ENCODE measurements around the gene PMFBP1. TPM values are rescaled to one million over a fixed set of nuclear protein-coding genes. Genes with fewer than 3 reads are reported as not detected.

PMFBP1 gene
- total and polyA plus RNA-seq, 4 donors: 2.2 to 5.6 (median 3.0) TPM

- WGBS (ENCODE audit: insufficient coverage): no CpG with 5 or more reads among the region's 2 CpGs
- no peaks in the 10 kb centered on the region for H3K27me3 ChIP-seq (ENCODE audit: control insufficient read depth, insufficient read depth, low read length)
Measured at GRCh38 chr16:72139908-72140307, 32.0 kb downstream of the PMFBP1 start.

GRCh38 chr16:72138064-72138572, 33.8 kb downstream of the PMFBP1 start:
- H3K36me3 ChIP-seq (ENCODE audit: control insufficient read depth, insufficient read depth, low read length): no peaks in the 10 kb centered on the region
- no peaks in the 10 kb centered on the region for H3K27me3 ChIP-seq (ENCODE audit: control insufficient read depth, insufficient read depth, low read length)
- no peak overlapping the region for H3K4me3 ChIP-seq (ENCODE audit: low read depth, low read length)
- no peaks in the 10 kb centered on the region for H3K4me1 ChIP-seq (ENCODE audit: control insufficient read depth, insufficient read depth, low read length)
- DNase-seq (ENCODE audit: low read depth in 4 of 6, low spot score in 6 of 6): no peak
- no peaks in the 10 kb centered on the region for H3K9me3 ChIP-seq (ENCODE audit: control insufficient read depth, insufficient read depth, low read length)
- WGBS (ENCODE audit: insufficient coverage): 94% methylated on average over 4 of the region's 4 CpGs
- no peak overlapping the region for H3K27ac ChIP-seq (ENCODE audit: low read depth, low read length)

More at GRCh38 chr16:72139908-72140307, 32.0 kb downstream of the PMFBP1 start:
- H3K4me1 ChIP-seq (ENCODE audit: control insufficient read depth, insufficient read depth, low read length): no peaks in the 10 kb centered on the region
- no peaks in the 10 kb centered on the region for H3K9me3 ChIP-seq (ENCODE audit: control insufficient read depth, insufficient read depth, low read length)
- DNase-seq (ENCODE audit: low read depth in 4 of 6, low spot score in 6 of 6): no peak
- H3K4me3 ChIP-seq (ENCODE audit: low read depth, low read length): no peak overlapping the region
- H3K27ac ChIP-seq (ENCODE audit: low read depth, low read length): no peak overlapping the region
- no peaks in the 10 kb centered on the region for H3K36me3 ChIP-seq (ENCODE audit: control insufficient read depth, insufficient read depth, low read length)

- H3K27ac ChIP-seq (ENCODE audit: low read depth, low read length): no peak overlapping the region
- H3K27me3 ChIP-seq (ENCODE audit: control insufficient read depth, insufficient read depth, low read length): no peaks in the 10 kb centered on the region
- DNase-seq (ENCODE audit: low read depth in 4 of 6, low spot score in 6 of 6): no peak
- H3K36me3 ChIP-seq (ENCODE audit: control insufficient read depth, insufficient read depth, low read length): no peaks in the 10 kb centered on the region
- no peaks in the 10 kb centered on the region for H3K9me3 ChIP-seq (ENCODE audit: control insufficient read depth, insufficient read depth, low read length)
- no peaks in the 10 kb centered on the region for H3K4me1 ChIP-seq (ENCODE audit: control insufficient read depth, insufficient read depth, low read length)
- no peak overlapping the region for H3K4me3 ChIP-seq (ENCODE audit: low read depth, low read length)
- 80% methylated on average over 15 of the region's 15 CpGs for WGBS (ENCODE audit: insufficient coverage)
Measured at GRCh38 chr16:72137380-72138063, 34.4 kb downstream of the PMFBP1 start.

- no peaks in the 10 kb centered on the region for H3K9me3 ChIP-seq (ENCODE audit: control insufficient read depth, insufficient read depth, low read length)
- H3K4me3 ChIP-seq (ENCODE audit: low read depth, low read length): no peak overlapping the region
- H3K36me3 ChIP-seq (ENCODE audit: control insufficient read depth, insufficient read depth, low read length): no peaks in the 10 kb centered on the region
- H3K27ac ChIP-seq (ENCODE audit: low read depth, low read length): no peak overlapping the region
- DNase-seq (ENCODE audit: low read depth in 4 of 6, low spot score in 6 of 6): no peak
- 100% methylated on average over 1 of the region's 2 CpGs for WGBS (ENCODE audit: insufficient coverage)
- H3K27me3 ChIP-seq (ENCODE audit: control insufficient read depth, insufficient read depth, low read length): no peaks in the 10 kb centered on the region
- no peaks in the 10 kb centered on the region for H3K4me1 ChIP-seq (ENCODE audit: control insufficient read depth, insufficient read depth, low read length)
Measured at GRCh38 chr16:72134507-72134906, 37.4 kb downstream of the PMFBP1 start.

- Histone ChIP-seq H3K27ac (ENCODE audit: low read depth, low read length) (no peak overlapping the region), H3K9me3 (ENCODE audit: control insufficient read depth, insufficient read depth, low read length) (peaks cover 1% of the 10 kb centered on the region), H3K4me3 (ENCODE audit: low read depth, low read length) (no peak overlapping the region), H3K27me3 (ENCODE audit: control insufficient read depth, insufficient read depth, low read length) (no peaks in the 10 kb centered on the region), H3K36me3 (ENCODE audit: control insufficient read depth, insufficient read depth, low read length) (no peaks in the 10 kb centered on the region), H3K4me1 (ENCODE audit: control insufficient read depth, insufficient read depth, low read length) (no peaks in the 10 kb centered on the region)
- DNase-seq (ENCODE audit: low read depth in 4 of 6, low spot score in 6 of 6): no peak
- 97% methylated on average over 2 of the region's 3 CpGs for WGBS (ENCODE audit: insufficient coverage)
Measured at GRCh38 chr16:72132726-72133125, 39.2 kb downstream of the PMFBP1 start.

- DNase-seq (ENCODE audit: low read depth in 4 of 6, low spot score in 6 of 6): no peak
- H3K4me3 ChIP-seq (ENCODE audit: low read depth, low read length): no peak overlapping the region
- H3K4me1 ChIP-seq (ENCODE audit: control insufficient read depth, insufficient read depth, low read length): no peaks in the 10 kb centered on the region
- no peaks in the 10 kb centered on the region for H3K36me3 ChIP-seq (ENCODE audit: control insufficient read depth, insufficient read depth, low read length)
- H3K27ac ChIP-seq (ENCODE audit: low read depth, low read length): no peak overlapping the region
- H3K9me3 ChIP-seq (ENCODE audit: control insufficient read depth, insufficient read depth, low read length): peaks cover 2% of the 10 kb centered on the region
- WGBS (ENCODE audit: insufficient coverage): 77% methylated on average over 6 of the region's 6 CpGs
- H3K27me3 ChIP-seq (ENCODE audit: control insufficient read depth, insufficient read depth, low read length): no peaks in the 10 kb centered on the region
Measured at GRCh38 chr16:72131036-72131435, 40.9 kb downstream of the PMFBP1 start.

- Histone ChIP-seq H3K27me3 (ENCODE audit: control insufficient read depth, insufficient read depth, low read length) (no peaks in the 10 kb centered on the region), H3K36me3 (ENCODE audit: control insufficient read depth, insufficient read depth, low read length) (no peaks in the 10 kb centered on the region), H3K27ac (ENCODE audit: low read depth, low read length) (no peak overlapping the region), H3K4me3 (ENCODE audit: low read depth, low read length) (no peak overlapping the region), H3K4me1 (ENCODE audit: control insufficient read depth, insufficient read depth, low read length) (peaks cover 8% of the 10 kb centered on the region), H3K9me3 (ENCODE audit: control insufficient read depth, insufficient read depth, low read length) (peaks cover 2% of the 10 kb centered on the region)
- 90% methylated on average over 6 of the region's 7 CpGs for WGBS (ENCODE audit: insufficient coverage)
- no peak for DNase-seq (ENCODE audit: low read depth in 4 of 6, low spot score in 6 of 6)
Measured at GRCh38 chr16:72129976-72130656, 41.8 kb downstream of the PMFBP1 start.

GRCh38 chr16:72128701-72129100, 43.3 kb downstream of the PMFBP1 start:
- WGBS (ENCODE audit: insufficient coverage): 69% methylated on average over 9 of the region's 9 CpGs
- no peaks in the 10 kb centered on the region for H3K36me3 ChIP-seq (ENCODE audit: control insufficient read depth, insufficient read depth, low read length)
- H3K27me3 ChIP-seq (ENCODE audit: control insufficient read depth, insufficient read depth, low read length): no peaks in the 10 kb centered on the region
- DNase-seq (ENCODE audit: low read depth in 4 of 6, low spot score in 6 of 6): no peak
- H3K4me3 ChIP-seq (ENCODE audit: low read depth, low read length): no peak overlapping the region
- H3K4me1 ChIP-seq (ENCODE audit: control insufficient read depth, insufficient read depth, low read length): peaks cover 16% of the 10 kb centered on the region
- H3K27ac ChIP-seq (ENCODE audit: low read depth, low read length): no peak overlapping the region
- H3K9me3 ChIP-seq (ENCODE audit: control insufficient read depth, insufficient read depth, low read length): peaks cover 2% of the 10 kb centered on the region

GRCh38 chr16:72126429-72126765, 45.6 kb downstream of the PMFBP1 start:
- WGBS (ENCODE audit: insufficient coverage): 60% methylated on average over 1 of the region's 2 CpGs
- H3K27me3 ChIP-seq (ENCODE audit: control insufficient read depth, insufficient read depth, low read length): no peaks in the 10 kb centered on the region
- no peak overlapping the region for H3K4me3 ChIP-seq (ENCODE audit: low read depth, low read length)
- peak in 1 of 6 donors; percentile 5 for DNase-seq (ENCODE audit: low read depth in 4 of 6, low spot score in 6 of 6)
- H3K9me3 ChIP-seq (ENCODE audit: control insufficient read depth, insufficient read depth, low read length): peaks cover 2% of the 10 kb centered on the region
- H3K4me1 ChIP-seq (ENCODE audit: control insufficient read depth, insufficient read depth, low read length): peaks cover 16% of the 10 kb centered on the region
- H3K27ac ChIP-seq (ENCODE audit: low read depth, low read length): no peak overlapping the region
- no peaks in the 10 kb centered on the region for H3K36me3 ChIP-seq (ENCODE audit: control insufficient read depth, insufficient read depth, low read length)

All from spinal cord (tissue), 10 donors.